Rectal smooth muscle tissue (tissue), 1 donor: ENCODE data around the gene NTN1.

Experiments used
- H3K27ac ChIP-seq: one replicate; pipeline ENCODE4 v1.7.0; 2013; ENCODE audit warnings: low read depth, low read length, inconsistent platforms
- H3K27me3 ChIP-seq: one replicate; pipeline ENCODE4 v1.7.0; 2013; ENCODE audit warnings: low read length; ENCODE audit not compliant: control insufficient read depth, insufficient read depth
- H3K36me3 ChIP-seq: one replicate; pipeline ENCODE4 v1.7.0; 2013; ENCODE audit warnings: low read length; ENCODE audit not compliant: control insufficient read depth, insufficient read depth
- H3K4me1 ChIP-seq: one replicate; pipeline ENCODE4 v1.7.0; 2013; ENCODE audit warnings: low read length; ENCODE audit not compliant: control insufficient read depth, insufficient read depth
- H3K4me3 ChIP-seq: one replicate; pipeline ENCODE4 v1.7.0; 2013; ENCODE audit warnings: low read length
- H3K9ac ChIP-seq: one replicate; pipeline ENCODE4 v1.7.0; 2013; ENCODE audit warnings: low read length

Gene NTN1

DNA sequence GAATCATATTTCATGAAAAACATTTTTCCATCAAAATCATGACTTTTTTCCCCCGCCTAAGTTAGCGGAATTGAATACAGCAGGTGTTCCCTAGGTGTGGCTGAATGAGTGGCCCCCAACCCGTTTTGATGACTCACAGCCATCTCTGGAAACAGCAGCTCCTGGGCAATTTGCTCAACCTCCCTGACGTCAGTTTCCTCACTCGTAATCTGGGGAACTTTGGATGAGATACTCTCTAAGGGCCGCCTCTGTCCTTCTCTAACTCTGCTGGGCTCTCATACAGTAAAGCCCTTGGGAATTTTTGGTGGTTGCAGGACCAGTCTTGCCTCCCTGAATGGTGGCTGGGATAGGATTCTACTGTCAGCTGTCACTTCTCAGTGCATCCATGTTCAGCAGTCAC, 11.6 kb upstream of the NTN1 start:
- Histone ChIP-seq H3K27me3 (peaks cover under 1% of the 10 kb centered on the region), H3K36me3 (no peaks in the 10 kb centered on the region), H3K4me1 (peaks cover 11% of the 10 kb centered on the region), H3K9ac (no peak overlapping the region), H3K27ac (no peak overlapping the region), H3K4me3 (no peak overlapping the region)

- Histone ChIP-seq H3K4me3 (no peak overlapping the region), H3K36me3 (no peaks in the 10 kb centered on the region), H3K9ac (no peak overlapping the region), H3K27me3 (no peaks in the 10 kb centered on the region), H3K27ac (no peak overlapping the region), H3K4me1 (peaks cover 5% of the 10 kb centered on the region)
These were observed 10.3 kb upstream of the NTN1 start for GRCh38 chr17:9011001-9011400.

GRCh38 chr17:9016941-9017552, 4.3 kb upstream of the NTN1 start:
- Histone ChIP-seq H3K9ac (no peak overlapping the region), H3K36me3 (no peaks in the 10 kb centered on the region), H3K27me3 (no peaks in the 10 kb centered on the region), H3K4me1 (peaks cover 4% of the 10 kb centered on the region), H3K27ac (no peak overlapping the region), H3K4me3 (no peak overlapping the region)

DNA sequence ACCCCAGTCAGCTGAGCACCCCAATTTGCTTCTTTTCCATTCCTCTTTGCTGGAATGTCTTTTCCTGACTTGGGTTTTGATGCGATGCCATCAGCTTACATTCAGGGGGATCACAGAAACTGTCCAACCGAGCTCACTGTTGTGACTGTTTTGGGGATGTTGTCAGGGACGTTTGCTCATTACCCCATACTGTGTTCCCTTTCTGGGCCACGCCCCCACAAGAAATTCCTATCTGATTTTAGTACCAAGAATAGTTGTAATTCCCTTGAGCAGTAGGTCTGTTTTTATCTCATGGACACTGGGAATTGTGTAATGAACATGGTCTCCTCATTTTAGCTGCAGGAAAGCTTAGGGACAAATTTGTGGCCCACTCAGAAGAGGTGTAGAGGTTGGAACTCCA, 2.6 kb upstream of the NTN1 start:
- H3K9ac ChIP-seq = no peak overlapping the region
- no peaks in the 10 kb centered on the region for H3K36me3 ChIP-seq
- H3K27me3 ChIP-seq = peaks cover 4% of the 10 kb centered on the region
- H3K4me1 ChIP-seq = peaks cover 4% of the 10 kb centered on the region
- H3K27ac ChIP-seq = no peak overlapping the region
- no peak overlapping the region for H3K4me3 ChIP-seq

DNA sequence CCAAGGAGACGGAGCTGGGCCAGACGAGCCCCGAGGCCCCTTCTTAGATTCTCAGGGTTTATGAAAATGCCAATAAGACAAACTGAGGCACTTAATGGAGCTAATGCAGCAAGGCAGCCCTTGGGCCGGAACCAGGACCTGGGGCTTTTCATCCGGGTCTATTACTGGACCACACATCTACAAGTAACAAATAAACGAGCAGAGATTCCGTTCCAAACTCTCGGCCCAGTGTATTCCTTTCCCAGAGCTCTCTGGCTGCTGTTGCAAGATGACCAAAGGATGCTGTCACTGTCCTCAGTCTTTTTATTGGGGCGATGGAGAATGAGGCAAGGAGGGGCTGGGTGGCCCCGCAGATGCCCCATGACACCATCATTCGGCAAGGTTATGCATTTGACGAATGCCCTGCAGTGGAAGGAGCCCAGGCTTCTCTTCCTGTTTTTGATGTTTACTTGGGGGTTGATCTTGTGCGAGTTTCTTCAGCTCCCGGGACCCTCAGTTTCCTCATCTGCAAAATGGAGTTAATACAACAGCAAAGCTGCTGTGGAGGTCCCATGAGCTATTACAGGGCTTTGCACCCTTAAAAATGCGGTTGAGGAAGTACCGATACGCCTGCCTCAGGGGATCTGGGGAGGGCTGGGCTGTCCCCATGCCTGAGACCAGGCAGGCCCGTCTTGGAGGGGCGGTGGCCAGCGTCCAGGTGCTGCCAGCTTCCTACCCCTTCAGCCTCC, 1.1 kb upstream of the NTN1 start:
- Histone ChIP-seq H3K4me3 (peak overlapping the region; percentile 78), H3K9ac (no peak overlapping the region), H3K27me3 (peaks cover 4% of the 10 kb centered on the region), H3K4me1 (peaks cover 4% of the 10 kb centered on the region), H3K36me3 (no peaks in the 10 kb centered on the region), H3K27ac (peak overlapping the region; percentile 56)

DNA sequence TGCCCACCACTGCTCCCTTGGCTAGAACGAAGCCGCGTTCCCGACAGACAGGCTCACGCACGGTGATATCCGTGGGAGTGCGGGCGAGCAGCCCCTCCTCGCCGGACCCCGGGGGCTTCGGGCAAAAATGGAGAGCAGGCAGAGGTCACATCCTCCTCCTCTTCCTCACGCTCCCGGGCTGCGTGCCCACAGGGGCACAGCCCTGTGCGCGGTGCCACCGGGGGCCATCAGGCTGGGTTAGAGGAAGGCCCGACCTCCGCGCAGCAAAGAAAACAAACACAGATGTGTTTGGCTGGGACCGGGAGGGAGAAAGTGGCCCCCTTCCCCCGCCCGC, 519 bp upstream of the NTN1 start:
- Histone ChIP-seq H3K4me3 (peak overlapping the region; percentile 78), H3K9ac (peak overlapping the region; percentile 38), H3K36me3 (no peaks in the 10 kb centered on the region), H3K27me3 (peaks cover 4% of the 10 kb centered on the region), H3K27ac (peak overlapping the region; percentile 56), H3K4me1 (peaks cover 4% of the 10 kb centered on the region)

DNA sequence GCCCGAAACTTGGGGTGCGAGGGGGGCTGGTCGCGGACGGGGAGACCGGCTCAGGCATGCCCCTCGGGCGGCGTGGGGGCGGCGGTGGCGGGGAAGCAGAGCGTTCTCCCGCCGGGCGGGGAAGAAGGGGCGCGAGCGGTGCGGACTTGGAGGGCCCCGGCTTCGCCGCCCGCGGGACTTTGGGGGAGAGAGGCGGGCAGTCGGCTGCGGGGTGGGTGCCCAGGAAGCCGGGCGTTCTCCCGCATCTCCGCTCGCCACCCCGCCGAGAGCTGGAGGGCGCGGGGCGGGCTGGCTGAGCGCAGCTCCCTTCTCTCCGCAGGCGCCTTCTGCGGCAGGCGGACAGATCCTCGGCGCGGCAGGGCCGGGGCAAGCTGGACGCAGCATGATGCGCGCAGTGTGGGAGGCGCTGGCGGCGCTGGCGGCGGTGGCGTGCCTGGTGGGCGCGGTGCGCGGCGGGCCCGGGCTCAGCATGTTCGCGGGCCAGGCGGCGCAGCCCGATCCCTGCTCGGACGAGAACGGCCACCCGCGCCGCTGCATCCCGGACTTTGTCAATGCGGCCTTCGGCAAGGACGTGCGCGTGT, 772 bp downstream of the NTN1 start:
- Histone ChIP-seq H3K27me3 (peaks cover 4% of the 10 kb centered on the region), H3K9ac (no peak overlapping the region), H3K36me3 (no peaks in the 10 kb centered on the region)

GRCh38 chr17:9022573-9023391, 1.5 kb downstream of the NTN1 start:
- Histone ChIP-seq H3K36me3 (no peaks in the 10 kb centered on the region), H3K4me1 (peaks cover 4% of the 10 kb centered on the region), H3K27me3 (peaks cover 4% of the 10 kb centered on the region), H3K27ac (peak overlapping the region; percentile 79), H3K9ac (peak overlapping the region; percentile 22), H3K4me3 (peak overlapping the region; percentile 63)

More for the DNA sequence above, 772 bp downstream of the NTN1 start:
- H3K4me1 ChIP-seq = peaks cover 4% of the 10 kb centered on the region
- peak overlapping the region; percentile 63 for H3K4me3 ChIP-seq
- peak overlapping the region; percentile 79 for H3K27ac ChIP-seq

- H3K36me3 ChIP-seq = no peaks in the 10 kb centered on the region
- peak overlapping the region; percentile 63 for H3K4me3 ChIP-seq
- H3K27ac ChIP-seq = peak overlapping the region; percentile 79
- peaks cover 4% of the 10 kb centered on the region for H3K27me3 ChIP-seq
- H3K9ac ChIP-seq = no peak overlapping the region
- H3K4me1 ChIP-seq = peaks cover 6% of the 10 kb centered on the region
These were observed 2.3 kb downstream of the NTN1 start for GRCh38 chr17:9023392-9024218.

GRCh38 chr17:9024497-9024896, 3.2 kb downstream of the NTN1 start:
- Histone ChIP-seq H3K36me3 (no peaks in the 10 kb centered on the region), H3K27ac (peak overlapping the region; percentile 48), H3K9ac (no peak overlapping the region), H3K4me1 (peaks cover 12% of the 10 kb centered on the region), H3K27me3 (peaks cover 4% of the 10 kb centered on the region), H3K4me3 (peak overlapping the region; percentile 32)

- H3K4me3 ChIP-seq = no peak overlapping the region
- no peak overlapping the region for H3K27ac ChIP-seq
- H3K27me3 ChIP-seq = peaks cover 4% of the 10 kb centered on the region
- H3K4me1 ChIP-seq = peaks cover 8% of the 10 kb centered on the region
- H3K36me3 ChIP-seq = no peaks in the 10 kb centered on the region
- no peak overlapping the region for H3K9ac ChIP-seq
These were observed 5.4 kb downstream of the NTN1 start for GRCh38 chr17:9026741-9027140.
